HG03442 (cell line): ENCODE measurements around the gene RNF207.
A peak's percentile ranks its signal among the peaks of the same experiment; 100 is the strongest.

Experiments used
- ATAC-seq: cut with Tn5 transposase; IDR thresholded peaks from one replicate; pipeline ENCODE4 v1.9.1; 2021; ENCODE audit warnings: mild to moderate bottlenecking, moderate library complexity; ENCODE audit not compliant: unreplicated experiment

Gene RNF207

GRCh38 chr1:6205849-6206519 lies at the start of gene RNF207:
Gene RNF207 (plus strand): TSS chr1:6206119. CDS start chr1:6206536, 417 bp downstream.
- ATAC-seq, result peak; percentile 49

DNA sequence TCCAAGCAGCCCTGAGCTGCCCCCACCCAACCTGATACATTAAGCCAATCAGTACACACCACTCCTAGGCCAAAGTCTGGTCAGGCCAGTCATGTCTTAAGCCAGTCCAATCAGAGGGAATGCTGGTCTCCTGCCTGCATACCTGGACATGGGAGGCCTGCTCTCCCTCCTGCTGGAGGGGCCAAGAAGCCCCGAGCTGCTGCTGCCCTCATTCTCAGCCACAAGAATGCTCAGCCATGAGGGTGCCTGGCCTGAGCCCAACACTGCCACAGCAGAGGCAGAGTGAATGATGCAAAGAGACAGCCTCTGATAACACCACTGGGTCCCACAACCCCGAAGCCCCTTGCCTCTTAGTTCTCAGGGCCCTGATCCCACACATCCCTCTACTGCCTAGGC lies 48.8 kb upstream of the RNF207 start:
- ATAC-seq, result no peak

GRCh38 chr1:6157528-6158174 lies 48.3 kb upstream of the RNF207 start:
- ATAC-seq, result no peak

GRCh38 chr1:6158181-6158580 lies 47.7 kb upstream of the RNF207 start:
- ATAC-seq, result no peak

DNA sequence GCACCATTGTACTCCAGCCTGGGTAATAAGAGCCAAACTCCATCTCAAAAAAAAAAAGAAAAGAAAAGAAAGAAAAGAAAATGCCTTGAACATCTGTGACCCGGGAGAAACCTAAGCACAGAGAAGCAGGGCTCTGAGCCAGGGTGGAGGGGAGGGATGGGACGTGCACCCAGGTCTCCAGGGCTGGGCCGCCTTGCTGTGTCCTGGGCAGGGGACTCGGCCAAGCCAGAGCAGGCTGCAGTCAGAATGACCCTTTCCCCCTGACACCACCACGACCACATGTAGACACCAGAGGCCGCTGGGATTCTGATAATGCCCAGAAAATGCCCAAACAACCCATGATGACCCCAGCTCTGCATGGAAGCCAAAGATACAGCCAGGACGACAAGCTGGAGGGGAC lies 43.6 kb upstream of the RNF207 start:
- no peak for ATAC-seq

GRCh38 chr1:6162773-6163172 lies 43.1 kb upstream of the RNF207 start:
- ATAC-seq, result no peak

- ATAC-seq, result no peak
These were observed 42.5 kb upstream of the RNF207 start for GRCh38 chr1:6163191-6163972.

GRCh38 chr1:6163973-6164617 lies 41.8 kb upstream of the RNF207 start:
- ATAC-seq, result no peak

- no peak for ATAC-seq
These were observed 40.9 kb upstream of the RNF207 start for GRCh38 chr1:6165027-6165426.

DNA sequence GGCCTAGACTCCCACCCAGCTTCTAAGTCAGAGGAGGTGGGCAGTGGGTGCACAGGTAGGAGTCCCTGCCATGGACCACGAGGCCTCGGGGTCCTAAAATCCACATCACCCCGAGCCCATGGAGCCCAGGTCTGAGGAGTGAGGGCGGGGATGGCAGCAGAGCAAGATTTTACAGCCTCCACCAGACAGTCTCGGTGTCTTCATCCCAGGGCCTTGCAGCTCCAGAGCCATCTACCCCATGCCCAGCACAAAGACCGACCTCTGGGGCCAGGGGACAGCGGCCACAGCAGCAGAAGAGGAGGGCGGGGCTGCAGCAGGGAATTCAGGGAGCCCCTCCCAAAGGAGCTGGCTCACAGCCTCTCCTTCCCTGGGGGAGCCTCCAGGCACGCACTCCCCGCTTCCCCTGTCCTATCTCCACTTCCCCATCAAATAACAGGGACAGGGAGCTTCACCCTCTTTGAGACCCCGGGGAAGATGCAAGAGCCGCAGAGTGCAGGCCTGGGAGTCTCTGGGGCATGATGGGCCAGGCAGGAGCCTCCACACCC lies 40.4 kb upstream of the RNF207 start:
- ATAC-seq, result no peak

GRCh38 chr1:6166221-6166620 lies 39.7 kb upstream of the RNF207 start:
- ATAC-seq, result no peak

GRCh38 chr1:6166655-6167390 lies 39.1 kb upstream of the RNF207 start:
- no peak for ATAC-seq

- ATAC-seq, result no peak
These were observed 38.3 kb upstream of the RNF207 start for GRCh38 chr1:6167391-6168303.

- ATAC-seq, result no peak
These were observed 36.9 kb upstream of the RNF207 start for GRCh38 chr1:6168947-6169586.

DNA sequence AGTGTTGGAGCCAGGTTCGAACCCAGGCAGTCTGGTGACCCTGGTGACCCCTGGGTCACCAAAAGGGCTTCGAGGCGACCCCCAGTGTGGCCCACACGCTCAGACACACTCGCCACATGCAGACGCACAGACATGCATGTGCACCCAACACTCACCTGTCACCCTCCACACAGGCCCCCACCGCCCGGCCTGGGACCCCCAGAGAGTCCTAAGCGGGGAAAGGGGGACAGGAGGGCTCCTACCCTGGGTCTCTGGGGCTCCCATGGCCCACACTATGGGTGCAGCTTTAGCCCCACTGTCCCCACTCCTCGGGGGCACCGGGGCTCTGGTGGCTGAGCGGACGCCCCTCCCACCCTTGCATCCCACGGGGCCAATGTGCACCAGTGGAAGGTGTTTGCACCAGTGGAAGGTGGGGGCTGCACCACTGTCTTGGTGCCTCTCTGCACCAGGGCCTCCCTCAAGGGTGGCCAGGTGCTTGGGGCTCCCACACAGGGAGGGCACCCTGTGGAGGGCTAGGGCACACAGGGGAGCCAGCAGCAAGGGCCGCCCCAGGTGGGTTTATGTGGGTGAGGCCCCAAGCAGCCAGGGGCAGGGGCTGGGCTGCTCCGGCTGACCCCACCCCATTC lies 35.7 kb upstream of the RNF207 start:
- no peak for ATAC-seq

GRCh38 chr1:6170742-6171201 lies 35.1 kb upstream of the RNF207 start:
- no peak for ATAC-seq

GRCh38 chr1:6171548-6172124 lies 34.3 kb upstream of the RNF207 start:
- ATAC-seq, result no peak

- no peak for ATAC-seq
These were observed 33.4 kb upstream of the RNF207 start for GRCh38 chr1:6172549-6172948.
